GM23338 (cell line): ENCODE measurements around the gene KLC3. TPM values are rescaled to one million over a fixed set of nuclear protein-coding genes. Genes with fewer than 3 reads are reported as not detected.

Experiments used
- ATAC-seq: fragments of 200-7000 bp; cut with Tn5 transposase; 3 replicates; pipeline ENCODE4 v1.9.1; 2020
- DNase-seq: peaks from one replicate; pipeline ENCODE4 v3.0.0-alpha.2; 2015; ENCODE audit warnings: low spot score
- H2AFZ ChIP-seq: fragments of 200-600 bp; sonication (generic); 2 replicates; pipeline ENCODE4 v1.8.0; 2016; ENCODE audit warnings: antibody characterized with exemption, mild to moderate bottlenecking, moderate library complexity
- H3F3A ChIP-seq: fragments of 200-600 bp; sonication (generic); replicated peaks from 2 replicates; pipeline ENCODE4 v1.8.0; 2017; ENCODE audit warnings: antibody characterized with exemption, mixed run types, low read depth
- H3K27ac ChIP-seq: fragments of 200-600 bp; sonication (generic); 2 replicates; pipeline ENCODE4 v1.6.1; 2016; ENCODE audit warnings: low read depth
- H3K27me3 ChIP-seq: fragments of 200-600 bp; sonication (generic); 2 replicates; pipeline ENCODE4 v1.8.0; 2016; ENCODE audit warnings: mild to moderate bottlenecking, mixed run types, moderate library complexity; ENCODE audit not compliant: insufficient read depth
- H3K36me3 ChIP-seq: fragments of 200-600 bp; sonication (generic); 2 replicates; pipeline ENCODE4 v1.8.0; 2016; ENCODE audit warnings: mild to moderate bottlenecking; ENCODE audit not compliant: insufficient read depth
- H3K4me1 ChIP-seq: fragments of 200-600 bp; sonication (generic); 2 replicates; pipeline ENCODE4 v1.8.0; 2016; ENCODE audit warnings: mild to moderate bottlenecking, moderate library complexity; ENCODE audit not compliant: insufficient read depth
- H3K4me2 ChIP-seq: fragments of 200-600 bp; sonication (generic); 2 replicates; pipeline ENCODE4 v1.7.1; 2017; ENCODE audit warnings: mixed run types
- H3K4me3 ChIP-seq: fragments of 200-600 bp; sonication (generic); 2 replicates; pipeline ENCODE4 v1.6.1; 2016; ENCODE audit warnings: mixed run types
- H3K79me2 ChIP-seq: fragments of 200-600 bp; sonication (generic); replicated peaks from 2 replicates; pipeline ENCODE4 v1.8.0; 2017; ENCODE audit warnings: mild to moderate bottlenecking; ENCODE audit not compliant: insufficient read depth
- H3K9me2 ChIP-seq: fragments of 200-600 bp; sonication (generic); 2 replicates; pipeline ENCODE4 v1.8.0; 2017; ENCODE audit not compliant: insufficient read depth
- H4K20me1 ChIP-seq: fragments of 200-600 bp; sonication (generic); replicated peaks from 2 replicates; pipeline ENCODE4 v1.8.0; 2017; ENCODE audit warnings: mild to moderate bottlenecking; ENCODE audit not compliant: insufficient read depth
- H3K27ac Mint-ChIP-seq: 2 replicates; pipeline ENCODE4 v1.8.0; 2020; ENCODE audit warnings: inconsistent platforms, mild to moderate bottlenecking, moderate library complexity, mixed read lengths
- H3K27me3 Mint-ChIP-seq: 3 replicates; pipeline ENCODE4 v1.8.0; 2022; ENCODE audit warnings: low read depth, mild to moderate bottlenecking, moderate library complexity, mixed read lengths, inconsistent platforms; ENCODE audit not compliant: insufficient read depth, poor library complexity
- H3K36me3 Mint-ChIP-seq: 3 replicates; pipeline ENCODE4 v1.8.0; 2021; ENCODE audit warnings: low read depth, mild to moderate bottlenecking, inconsistent platforms, moderate library complexity, mixed read lengths
- H3K4me1 Mint-ChIP-seq: 3 replicates; pipeline ENCODE4 v1.8.0; 2020; ENCODE audit warnings: mild to moderate bottlenecking, inconsistent platforms, mixed read lengths
- H3K4me3 Mint-ChIP-seq: 3 replicates; pipeline ENCODE4 v1.8.0; 2021; ENCODE audit warnings: moderate library complexity, mild to moderate bottlenecking, inconsistent platforms, mixed read lengths
- H3K9me3 Mint-ChIP-seq: 3 replicates; pipeline ENCODE4 v1.8.0; 2020; ENCODE audit warnings: moderate library complexity, mild to moderate bottlenecking, inconsistent platforms, mixed read lengths
- EZH2 ChIP-seq: fragments of 200-600 bp; sonication (generic); IDR thresholded peaks from one replicate; pipeline ENCODE4 v1.8.0; 2017; ENCODE audit warnings: antibody characterized with exemption, mild to moderate bottlenecking, low read depth; ENCODE audit not compliant: unreplicated experiment
- EZH2phosphoT487 ChIP-seq: fragments of 200-600 bp; sonication (generic); IDR thresholded peaks from one replicate; pipeline ENCODE4 v1.8.1; 2018; ENCODE audit warnings: antibody characterized with exemption; ENCODE audit not compliant: unreplicated experiment
- POLR2AphosphoS5 ChIP-seq: IDR thresholded peaks from 2 replicates; pipeline ENCODE4 v1.6.1; 2016; ENCODE audit warnings: antibody characterized with exemption, low read depth
- REST ChIP-seq: IDR thresholded peaks from one replicate; pipeline ENCODE4 v1.6.1; 2018; ENCODE audit warnings: antibody characterized with exemption; ENCODE audit not compliant: unreplicated experiment
- ZNF114 ChIP-seq: fragments of 250-450 bp; sonication (Bioruptor Pico); IDR thresholded peaks from 2 replicates; pipeline ENCODE4 v1.5.0; 2020; ENCODE audit warnings: mild to moderate bottlenecking, moderate library complexity
- ZNF462 ChIP-seq: fragments of 250-450 bp; sonication (Bioruptor Pico); IDR thresholded peaks from 2 replicates; pipeline ENCODE4 v1.5.0; 2020; ENCODE audit warnings: mild to moderate bottlenecking, moderate library complexity
- polyA plus RNA-seq: library from polyadenylated mRNA; unstranded; fragments of >200 nt; fragmentation: Nextera tagmentation; extraction: Ambion mirVana; gene quantifications from 2 replicates; pipeline ENCODE4 v1.2.1, GENCODE V29; 2016
- total RNA-seq: library from RNA; depleted of rRNA; stranded (reverse); fragments of >200 nt; shearing (Covaris generic); gene quantifications from 2 replicates; pipeline ENCODE4 v1.2.3, GENCODE V29; 2014

The KLC3 gene
- total and polyA plus RNA-seq, 2 experiments from 2014 or later: 3.1 to 6.4 TPM

- TF ChIP-seq ZNF462 (CRISPR knock-in tag) (no peak), REST (no peak), POLR2AphosphoS5 (no peak), EZH2phosphoT487 (no peak), EZH2 (no peak)
These were observed 16.9 kb downstream of the KLC3 start (continued) for GRCh38 chr19:45357445-45357783.

- H2AFZ ChIP-seq: no peak overlapping the region
- TF ChIP-seq POLR2AphosphoS5: no peak
- no peak for TF ChIP-seq ZNF114 (CRISPR knock-in tag)
- no peaks in the 10 kb centered on the region for H3K9me2 ChIP-seq
- no peak overlapping the region for H3K27ac ChIP-seq
- no peak overlapping the region for H3K4me3 ChIP-seq
- H3K79me2 ChIP-seq: no peaks in the 10 kb centered on the region
- H3K4me2 ChIP-seq: no peak overlapping the region
- H3K27me3 ChIP-seq: no peaks in the 10 kb centered on the region
- peaks cover 36% of the 10 kb centered on the region for H3K36me3 ChIP-seq
- peaks cover 86% of the 10 kb centered on the region for H3K36me3 Mint-ChIP-seq
- no peak for DNase-seq
- no peaks in the 10 kb centered on the region for H3K4me1 ChIP-seq
- H3K4me3 Mint-ChIP-seq: no peak overlapping the region
- H4K20me1 ChIP-seq: peaks cover 10% of the 10 kb centered on the region
- H3K27me3 Mint-ChIP-seq: peaks cover 23% of the 10 kb centered on the region
- ATAC-seq: no peak
- no peaks in the 10 kb centered on the region for H3K9me3 Mint-ChIP-seq
- no peaks in the 10 kb centered on the region; the same call in 2 of the 3 replicates for H3K4me1 Mint-ChIP-seq
- no peak overlapping the region for H3K27ac Mint-ChIP-seq
- H3F3A ChIP-seq: no peaks in the 10 kb centered on the region
These were observed 17.8 kb downstream of the KLC3 start for GRCh38 chr19:45358213-45358792.
